GM18519 (cell line): ENCODE results near the gene PLEKHB2.
A peak's percentile ranks its signal among the peaks of the same experiment; 100 is the strongest.
"Not testable (repeated sequence)": the region's sequence is repeated elsewhere in the genome, so short reads cannot be mapped to it uniquely, and the experiment has no call there.

Source experiments
- ATAC-seq: cut with Tn5 transposase; IDR thresholded peaks from one replicate; pipeline ENCODE4 v1.9.1; 2021; ENCODE audit warnings: mild to moderate bottlenecking, moderate library complexity; ENCODE audit not compliant: unreplicated experiment, low FRiP score

PLEKHB2 gene

DNA sequence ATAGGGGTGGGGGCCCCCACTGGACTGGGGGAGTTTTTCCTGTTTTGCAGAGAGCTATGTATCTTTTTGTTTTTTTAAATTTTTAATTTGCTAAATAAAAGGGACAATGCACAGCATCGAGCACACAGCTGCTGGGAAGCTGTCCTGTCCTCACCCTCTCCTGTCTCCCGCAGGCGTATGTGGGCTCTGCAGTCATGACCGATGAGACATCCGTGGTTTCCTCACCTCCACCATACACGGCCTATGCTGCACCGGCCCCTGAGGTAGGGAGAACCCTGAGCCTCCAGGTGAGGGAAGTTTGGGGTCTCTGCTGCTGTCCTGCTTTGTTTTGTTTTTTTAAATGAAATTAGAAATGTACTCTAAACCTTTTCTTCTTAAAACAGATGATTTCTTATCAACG is 27.6 kb downstream of the PLEKHB2 start:
- ATAC-seq, result no peak

DNA sequence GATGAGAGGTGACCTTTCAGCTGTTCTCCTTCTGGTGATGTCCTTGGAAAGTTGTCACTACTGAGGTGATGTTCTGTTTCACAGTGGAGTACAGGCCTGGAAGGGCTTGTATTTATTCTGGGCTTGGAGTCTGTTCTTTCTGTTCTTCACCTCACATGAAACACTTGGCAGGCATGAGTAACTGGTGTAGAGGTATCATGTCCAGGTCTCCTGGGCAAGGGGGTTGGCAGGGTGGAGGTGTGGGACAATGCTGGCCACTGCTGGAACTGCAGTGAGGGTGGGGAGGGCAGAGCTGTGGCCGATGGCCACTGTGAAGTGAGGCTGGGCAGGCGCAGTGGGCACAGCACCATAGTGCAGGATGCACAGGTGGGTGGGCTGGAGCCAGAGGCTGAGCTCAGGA is 35.4 kb downstream of the PLEKHB2 start:
- no peak for ATAC-seq

DNA sequence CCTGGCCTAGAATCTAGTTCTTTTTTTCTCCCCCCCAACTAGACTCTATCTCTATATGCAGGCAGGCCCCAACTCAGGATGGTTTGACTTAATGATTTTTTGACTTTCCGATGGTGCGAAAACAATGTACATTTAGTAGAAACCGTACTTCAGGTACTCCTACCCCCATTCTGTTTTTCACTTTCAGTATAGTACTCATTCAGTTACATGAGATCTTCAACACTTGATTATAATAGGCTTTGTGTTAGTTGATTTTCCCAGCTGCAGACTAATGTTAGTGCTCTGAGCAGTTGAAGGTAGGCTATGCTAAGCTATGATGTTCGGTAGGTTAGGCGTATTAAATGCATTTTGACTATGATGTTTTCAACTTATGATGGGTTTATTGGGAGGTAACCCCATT is 37.7 kb downstream of the PLEKHB2 start:
- no peak for ATAC-seq

DNA sequence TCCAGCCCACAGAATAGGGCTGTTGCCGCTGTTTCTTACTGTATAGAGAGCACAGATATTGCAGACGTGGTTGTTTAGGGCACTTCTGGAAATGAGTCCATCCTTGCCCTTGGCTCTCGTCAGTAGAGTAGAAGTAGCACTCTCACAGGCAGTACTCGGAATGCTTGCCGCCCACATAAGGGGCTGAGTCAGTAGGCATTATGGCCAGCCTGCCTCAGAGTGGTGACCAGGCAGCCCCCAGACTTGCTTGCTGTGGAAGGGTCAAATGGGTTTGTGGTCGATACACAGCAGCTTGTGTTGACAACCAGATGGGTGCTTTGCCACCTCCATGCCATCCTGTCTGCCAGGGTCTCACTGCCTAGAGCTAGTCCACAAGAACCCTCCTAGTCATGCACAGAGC is 38.7 kb downstream of the PLEKHB2 start:
- ATAC-seq, result no peak

GRCh38 chr2:131145040-131145439 is 39.9 kb downstream of the PLEKHB2 start:
- peak; percentile 79 for ATAC-seq

- no peak for ATAC-seq
These were observed 41.1 kb downstream of the PLEKHB2 start for GRCh38 chr2:131146231-131146630.

- no peak for ATAC-seq
These were observed 41.6 kb downstream of the PLEKHB2 start for GRCh38 chr2:131146749-131147148.

DNA sequence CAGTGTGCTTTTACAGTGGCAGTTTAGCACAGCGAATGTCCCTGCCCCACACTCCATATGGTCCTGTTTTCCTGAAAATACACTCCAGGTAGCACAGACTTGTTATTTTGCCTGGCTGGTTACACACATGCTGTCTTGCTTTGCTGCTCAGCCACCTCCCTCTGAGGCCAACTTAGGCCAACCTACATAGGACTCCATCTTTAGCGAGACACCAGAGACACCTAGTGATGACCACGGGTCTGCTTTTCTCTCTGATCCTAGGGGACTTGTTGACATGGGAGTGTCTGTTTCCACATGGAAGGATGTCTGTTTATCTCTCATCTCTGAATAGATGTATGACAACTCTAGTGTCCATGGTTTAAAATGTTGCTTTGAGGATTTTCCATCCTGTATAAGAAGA is 43.3 kb downstream of the PLEKHB2 start:
- ATAC-seq, result no peak

GRCh38 chr2:131150109-131150508 is 45.0 kb downstream of the PLEKHB2 start:
- ATAC-seq, result not testable (repeated sequence)

GRCh38 chr2:131151398-131151797 is 46.3 kb downstream of the PLEKHB2 start:
- no peak for ATAC-seq

GRCh38 chr2:131152074-131152473 is 46.9 kb downstream of the PLEKHB2 start:
- no peak for ATAC-seq

GRCh38 chr2:131153529-131153928 is 48.4 kb downstream of the PLEKHB2 start:
- ATAC-seq, result no peak

GRCh38 chr2:131154071-131154531 is 49.0 kb downstream of the PLEKHB2 start:
- peak; percentile 86 for ATAC-seq

DNA sequence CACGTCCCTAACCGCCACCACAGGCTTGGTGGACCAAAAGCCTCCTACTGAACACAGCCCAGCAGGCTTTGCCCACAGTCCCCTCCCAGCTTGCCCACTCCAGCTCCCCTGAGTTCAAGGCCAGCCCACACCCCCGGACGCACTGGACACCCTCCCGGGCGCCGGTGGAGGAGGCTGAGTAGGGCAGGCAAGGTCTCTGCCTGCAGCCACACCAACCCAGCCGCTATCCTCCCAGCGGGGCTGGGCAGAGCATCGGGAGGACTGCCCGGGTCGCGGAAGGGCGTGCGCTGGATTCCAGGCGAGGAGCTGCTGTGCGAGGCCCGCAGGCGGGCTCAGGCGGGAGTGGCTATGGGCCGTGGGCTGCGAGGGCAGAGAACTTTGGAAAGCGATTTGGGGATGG is 49.5 kb downstream of the PLEKHB2 start:
- no peak for ATAC-seq

DNA sequence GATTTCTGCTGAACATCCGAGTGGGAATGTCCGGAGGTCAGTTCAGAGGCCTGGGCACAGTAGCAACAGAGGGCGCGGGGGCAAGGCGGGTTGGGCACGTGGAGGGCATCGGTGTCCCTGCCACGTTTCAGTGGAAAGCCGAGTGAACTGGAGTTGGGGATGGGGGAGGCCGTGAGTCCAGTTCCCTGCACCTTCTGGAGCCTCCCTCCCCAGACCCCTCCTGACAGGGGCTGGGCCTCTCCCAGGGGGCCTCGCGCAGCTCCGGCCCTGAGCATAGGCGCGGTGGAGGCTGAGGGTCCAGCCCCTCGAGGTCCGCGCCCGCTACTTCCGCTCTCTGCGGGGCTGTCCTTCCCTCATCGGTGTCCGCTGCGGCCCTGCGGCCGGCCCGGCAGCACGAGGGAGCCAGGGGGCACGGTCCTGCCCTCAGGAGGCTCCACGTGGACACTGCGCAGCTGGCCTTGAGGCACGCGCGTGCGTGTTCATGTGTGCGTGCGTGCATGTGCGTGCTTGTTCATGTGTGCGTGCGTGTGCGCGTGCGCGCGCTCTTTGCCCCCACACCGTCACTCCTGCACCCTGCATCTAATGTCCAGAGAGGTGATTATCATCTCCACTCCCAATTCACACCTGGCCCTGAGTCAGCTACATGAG is 50.2 kb downstream of the PLEKHB2 start:
- ATAC-seq, result no peak

DNA sequence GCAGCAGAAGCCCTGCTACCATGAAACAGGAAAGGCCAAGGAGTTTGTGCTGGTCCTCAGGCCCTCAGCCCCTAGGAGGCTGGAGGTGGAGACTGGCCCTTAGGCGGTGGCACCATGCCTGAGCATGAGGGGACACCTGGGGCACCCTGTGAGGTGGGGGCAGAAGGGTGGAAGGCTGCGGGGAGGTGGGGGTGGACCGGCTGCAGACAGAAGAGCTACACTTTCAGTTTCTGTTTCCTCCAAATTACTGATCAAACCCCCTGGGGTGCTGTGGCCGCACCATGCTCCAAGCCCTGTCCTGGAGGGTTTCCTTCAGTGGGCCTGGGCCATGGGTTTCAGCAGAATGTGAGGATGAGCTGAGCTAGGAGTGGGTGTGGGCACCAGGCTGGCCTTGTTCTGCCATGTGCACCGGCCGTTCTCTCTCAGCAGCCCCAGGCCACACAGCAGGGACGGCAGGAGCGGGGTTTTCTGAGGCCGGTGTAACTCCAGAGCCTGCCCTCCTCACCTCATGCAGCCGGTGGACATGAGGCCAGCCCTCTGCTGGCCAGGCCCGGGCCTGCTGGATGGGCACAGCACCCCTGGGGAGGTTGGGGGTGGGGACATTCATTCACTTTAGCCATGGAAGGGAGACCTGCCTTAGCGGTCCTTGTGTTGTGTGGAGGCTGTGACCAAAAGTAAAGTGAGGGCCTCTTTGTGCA is 51.5 kb downstream of the PLEKHB2 start:
- ATAC-seq, result no peak

DNA sequence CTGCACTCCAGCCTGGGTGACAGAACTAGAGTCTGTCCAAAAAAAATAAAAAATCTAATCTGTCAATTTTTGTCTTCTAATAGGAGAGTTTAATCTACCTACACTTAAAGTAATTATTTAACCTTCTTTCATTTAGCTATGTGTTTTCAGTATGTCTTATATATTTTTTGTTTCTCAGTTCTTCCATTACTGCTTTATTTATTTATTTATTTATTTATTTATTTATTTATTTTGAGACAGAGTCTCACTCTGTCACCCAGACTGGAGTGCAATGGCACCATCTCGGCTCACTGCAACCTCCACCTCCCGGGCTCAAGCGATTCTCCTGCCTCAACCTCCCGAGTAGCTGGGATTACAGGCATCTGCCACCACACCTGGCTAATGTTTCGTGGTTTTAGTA is 60.4 kb downstream of the PLEKHB2 start:
- not testable (repeated sequence) for ATAC-seq

GRCh38 chr2:131168538-131168937 is 63.4 kb downstream of the PLEKHB2 start:
- no peak for ATAC-seq

DNA sequence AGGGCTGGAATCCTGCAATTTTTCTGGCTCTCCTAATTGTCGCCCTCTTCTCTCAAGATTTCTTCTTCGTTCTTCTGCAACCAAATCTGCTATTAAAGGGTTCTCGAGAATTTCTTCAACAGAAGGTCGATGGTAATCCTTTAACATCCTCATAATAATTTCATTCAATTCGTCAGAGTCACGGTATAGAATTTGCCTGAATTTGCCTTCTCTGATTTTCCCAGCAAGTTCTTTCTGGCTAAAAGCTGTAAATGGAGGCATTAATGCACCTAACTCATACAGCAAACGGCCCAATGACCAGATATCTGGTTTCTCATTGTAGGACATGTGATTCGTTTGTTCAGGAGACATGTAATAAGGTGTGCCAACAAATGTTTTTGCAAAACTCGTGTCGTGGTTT is 72.9 kb downstream of the PLEKHB2 start:
- ATAC-seq, result not testable (repeated sequence)

GRCh38 chr2:131178721-131179418 is 73.7 kb downstream of the PLEKHB2 start:
- not testable (repeated sequence) for ATAC-seq

DNA sequence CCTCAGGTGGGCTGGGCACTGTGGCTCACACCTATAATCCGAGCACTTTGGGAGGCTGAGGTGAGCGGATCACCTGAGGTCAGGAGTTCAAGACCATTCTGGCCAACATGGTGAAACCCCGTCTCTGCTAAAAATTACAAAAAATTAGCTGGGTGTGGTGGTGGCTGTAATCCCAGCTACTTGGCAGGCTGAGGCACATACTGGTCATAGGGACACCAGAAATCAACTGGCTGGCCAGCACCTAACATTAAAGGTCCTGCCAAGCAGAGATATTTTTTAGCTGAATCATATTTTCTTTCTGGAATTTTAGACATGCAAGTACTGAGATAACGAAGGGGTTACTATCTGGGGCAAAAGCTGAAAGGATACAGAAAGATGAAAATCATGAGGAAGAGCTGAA is 76.3 kb downstream of the PLEKHB2 start:
- ATAC-seq, result not testable (repeated sequence)

DNA sequence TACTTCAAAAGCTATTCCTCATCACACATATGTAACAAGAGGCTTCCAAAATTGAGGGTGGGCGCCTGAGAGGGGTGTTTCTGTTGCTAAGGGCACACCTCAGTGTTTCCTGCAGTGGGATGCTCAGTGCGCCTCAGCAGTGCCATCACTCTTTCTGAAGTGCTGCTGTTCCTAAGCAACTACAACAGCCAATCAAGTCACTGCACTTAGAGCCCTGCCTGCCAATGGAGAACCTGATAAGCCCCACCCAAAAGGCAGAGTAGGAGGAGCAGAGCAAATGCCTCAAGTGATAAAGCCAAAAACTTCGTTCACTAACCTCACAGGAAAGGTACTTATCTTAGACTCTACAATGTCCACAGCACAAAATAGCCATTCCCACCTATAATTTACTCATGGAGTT is 88.3 kb downstream of the PLEKHB2 start:
- ATAC-seq, result not testable (repeated sequence)
